A549 (cell line): Measurements from ENCODE around the gene LRTM2. TPM values are rescaled to one million over a fixed set of nuclear protein-coding genes. Genes with fewer than 3 reads are reported as not detected.

Experiments used
- ATAC-seq, 2 experiments: fragments of 200-7000 bp in 1 of 2; fragments of >200 bp in 1 of 2; cut with Nextera tagmentation in 1 of 2; cut with Tn5 transposase in 1 of 2; 3 replicates each; pipeline versions ENCODE4 v1.8.0 to v1.9.1; 2018 to 2020; ENCODE audit warnings: mild to moderate bottlenecking in 1 of 2, moderate library complexity in 1 of 2
- CTCF ChIA-PET: fragments of 300-600 bp; sonication (Branson Sonifier 250); formaldehyde crosslinking; extraction: SDS; loops from one replicate; lab custom pipeline; 2021; ENCODE audit warnings: antibody characterized with exemption, inconsistent platforms; lab: Yijun Ruan, JAX
- POLR2A ChIA-PET: fragments of 350-600 bp; formaldehyde crosslinking; extraction: SDS; loops from one replicate; lab custom pipeline; 2021; ENCODE audit warnings: antibody characterized with exemption, inconsistent platforms; lab: Yijun Ruan, JAX
- DNase-seq, 2 experiments: peaks; one replicate each; pipeline versions ENCODE4 v3.0.0 to v3.0.0-alpha.2; 2011 to 2016; ENCODE audit warnings: low read depth in 1 of 2, low spot score in 1 of 2
- FAIRE-seq: peaks from 2 replicates; lab custom pipeline; 2011; peaks lifted over from hg19 to GRCh38; lab: Jason Lieb, UNC
- H3K27ac ChIP-seq, 2 experiments: fragments of >200 bp; sonication (Bioruptor Twin); formaldehyde crosslinking; 3 replicates each; pipeline ENCODE4 v1.5.1; 2016 to 2017
- H3K4me1 ChIP-seq: fragments of >200 bp; sonication (Bioruptor Twin); formaldehyde crosslinking; 3 replicates; pipeline ENCODE4 v1.6.1; 2016
- H3K4me2 ChIP-seq: fragments of >200 bp; sonication (Bioruptor Twin); formaldehyde crosslinking; 3 replicates; pipeline ENCODE4 v1.6.1; 2016
- H3K4me3 ChIP-seq: fragments of >200 bp; sonication (Bioruptor Twin); formaldehyde crosslinking; 3 replicates; pipeline ENCODE4 v1.5.1; 2016
- H3K9me3 ChIP-seq: fragments of >200 bp; sonication (Bioruptor Twin); formaldehyde crosslinking; 3 replicates; pipeline ENCODE4 v1.6.1; 2016
- ATOH8 ChIP-seq: fragments of 250-450 bp; sonication (Bioruptor Pico); IDR thresholded peaks from 2 replicates; pipeline ENCODE4 v1.5.0; 2020; ENCODE audit warnings: low read depth, mild to moderate bottlenecking, moderate library complexity
- EHF ChIP-seq: fragments of 250-450 bp; sonication (Bioruptor Pico); IDR thresholded peaks from 2 replicates; pipeline ENCODE4 v1.5.0; 2020; ENCODE audit warnings: mild to moderate bottlenecking
- FOXS1 ChIP-seq: fragments of 250-450 bp; sonication (Bioruptor Pico); IDR thresholded peaks from 2 replicates; pipeline ENCODE4 v1.5.0; 2020; ENCODE audit warnings: mild to moderate bottlenecking, moderate library complexity
- HEYL ChIP-seq: fragments of 250-450 bp; sonication (Bioruptor Pico); IDR thresholded peaks from 2 replicates; pipeline ENCODE4 v1.8.0; 2021; ENCODE audit warnings: mild to moderate bottlenecking, moderate library complexity
- KDM1A ChIP-seq: fragments of 200-600 bp; sonication (generic); IDR thresholded peaks from 2 replicates; pipeline ENCODE4 v1.6.1; 2016; ENCODE audit warnings: low read depth, mild to moderate bottlenecking
- KDM5A ChIP-seq: fragments of 200-600 bp; sonication (generic); IDR thresholded peaks from 2 replicates; pipeline ENCODE4 v1.6.1; 2016; ENCODE audit warnings: antibody characterized with exemption, mild to moderate bottlenecking
- NPAS2 ChIP-seq: fragments of 250-450 bp; sonication (Bioruptor Pico); IDR thresholded peaks from 2 replicates; pipeline ENCODE4 v1.8.0; 2022; ENCODE audit warnings: mild to moderate bottlenecking, moderate library complexity, borderline replicate concordance
- RAD21 ChIP-seq, 2 experiments: fragments of >200 bp in 1 of 2; sonication (Bioruptor Twin) in 1 of 2; formaldehyde crosslinking in 1 of 2; IDR thresholded peaks in 1 of 2; conservative IDR thresholded peaks in 1 of 2; 2 replicates in 1 of 2; 3 replicates in 1 of 2; pipeline ENCODE4 v1.6.1; 2012 to 2018; ENCODE audit warnings: inconsistent platforms in 1 of 2
- SMC3 ChIP-seq: fragments of >200 bp; sonication (Bioruptor Twin); formaldehyde crosslinking; IDR thresholded peaks from 3 replicates; pipeline ENCODE4 v1.6.1; 2018; ENCODE audit warnings: inconsistent platforms
- TFCP2L1 ChIP-seq: fragments of 250-450 bp; sonication (Bioruptor Pico); IDR thresholded peaks from 2 replicates; pipeline ENCODE4 v1.5.0; 2021; ENCODE audit warnings: mild to moderate bottlenecking
- ZC3H11A ChIP-seq: fragments of 450-650 bp; IDR thresholded peaks from 2 replicates; pipeline ENCODE4 v1.6.1; 2014; ENCODE audit warnings: antibody characterized with exemption, mild to moderate bottlenecking
- ZSCAN20 ChIP-seq: fragments of 250-450 bp; sonication (Bioruptor Pico); IDR thresholded peaks from 2 replicates; pipeline ENCODE4 v1.8.0; 2022; ENCODE audit warnings: mild to moderate bottlenecking, moderate library complexity
- WGBS: methylation state at CpG from one replicate; pipeline ENCODE4 v1.1.6; 2017; ENCODE audit errors: missing lambda C conversion rate; 5-methylcytosine and 5-hydroxymethylcytosine counted together
- polyA plus RNA-seq, 4 experiments: library from polyadenylated mRNA; depleted of rRNA in 3 of 4; stranded (reverse); fragments of >200 nt; fragmentation: RNase III in 1 of 4; extraction: RNeasy Plus Mini Kit Qiagen cat#74134 plus additional on column Dnase treatment in 1 of 4; gene quantifications; 2 replicates in 3 of 4; 3 replicates in 1 of 4; pipeline ENCODE4 v1.2.3, GENCODE V29; 2011 to 2017
- TF ChIP-seq, protein P1 (sequence below): fragments of >200 bp; sonication (Bioruptor Twin); formaldehyde crosslinking; IDR thresholded peaks from 3 replicates; pipeline ENCODE4 v1.5.1; 2016
- TF ChIP-seq, protein P2 (sequence below): fragments of 200-600 bp; sonication (generic); IDR thresholded peaks from 2 replicates; pipeline ENCODE4 v1.6.1; 2016; ENCODE audit warnings: antibody characterized with exemption, mild to moderate bottlenecking, moderate library complexity

The LRTM2 gene
- polyA plus RNA-seq, 2 of the 4 experiments (the other 2 are of a cell fraction) = not detected

DNA sequence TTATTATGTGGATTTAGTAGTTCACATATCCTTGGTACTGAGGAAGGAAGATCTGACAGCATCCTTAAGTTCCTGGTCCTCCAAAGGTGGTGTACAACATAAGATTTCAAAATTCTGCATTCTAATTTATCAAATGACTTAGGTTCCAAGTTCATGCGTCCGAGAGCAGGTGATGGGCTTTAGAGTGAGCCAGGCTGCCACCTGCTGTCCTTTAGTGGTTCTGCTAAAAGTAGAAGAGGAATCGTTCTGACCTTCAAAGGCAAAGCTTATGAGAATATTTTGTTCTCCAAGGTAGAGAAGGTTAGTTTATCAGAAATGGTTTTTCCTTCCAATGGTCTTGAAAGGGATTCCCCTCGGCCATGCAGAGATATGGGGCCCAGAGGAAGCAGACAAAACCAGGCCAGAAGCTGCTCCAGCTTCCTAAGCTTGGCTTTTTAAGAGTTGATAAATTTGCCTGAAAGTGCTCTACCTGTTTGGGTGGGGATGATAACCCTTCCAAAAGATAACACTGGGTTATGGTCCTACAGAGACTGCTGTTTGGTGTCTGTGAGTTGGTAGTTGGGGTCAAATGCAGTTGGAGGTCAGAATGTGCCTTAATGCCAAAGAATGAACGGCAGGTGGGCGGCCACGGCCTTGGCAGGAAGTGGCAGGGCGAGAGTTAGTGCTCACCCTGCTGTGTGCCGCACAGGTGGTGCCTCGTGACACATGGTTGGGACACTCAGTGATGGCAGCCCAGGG lies 29.1 kb upstream of the LRTM2 start:
- CTCF ChIA-PET = interaction anchor here (0.6 to 14.6 kb wide), 71 partner anchors 8 to 840 kb away, joined by 3 to 483 read pairs (median 5); partner anchors contain the start of genes ADIPOR2 and WNT5B
- Histone ChIP-seq H3K27ac (no peak overlapping the region), H3K4me3 (no peak overlapping the region), H3K9me3 (no peaks in the 10 kb centered on the region), H3K4me2 (no peak overlapping the region), H3K4me1 (peaks cover 4% of the 10 kb centered on the region; the same call in 2 of the 3 replicates)
- peak; percentile 60 to 78 for DNase-seq
- FAIRE-seq = peak; percentile 99
- POLR2A ChIA-PET = interaction anchor here (0.7 to 2.2 kb wide), 4 partner anchors 100 to 138 kb away, joined by 3 to 10 read pairs (median 4); partner anchors contain the start of gene ADIPOR2
- TF ChIP-seq SMC3 (peak; percentile 98), RAD21 (conservative IDR thresholded peaks at IDR 0.05 in 1 of 2, IDR thresholded peaks at IDR 0.05 in 1 of 2) (peak; percentile 91 to 93), KDM5A (no peak), NPAS2 (CRISPR knock-in tag) (no peak)
- TF ChIP-seq, protein P1, sequence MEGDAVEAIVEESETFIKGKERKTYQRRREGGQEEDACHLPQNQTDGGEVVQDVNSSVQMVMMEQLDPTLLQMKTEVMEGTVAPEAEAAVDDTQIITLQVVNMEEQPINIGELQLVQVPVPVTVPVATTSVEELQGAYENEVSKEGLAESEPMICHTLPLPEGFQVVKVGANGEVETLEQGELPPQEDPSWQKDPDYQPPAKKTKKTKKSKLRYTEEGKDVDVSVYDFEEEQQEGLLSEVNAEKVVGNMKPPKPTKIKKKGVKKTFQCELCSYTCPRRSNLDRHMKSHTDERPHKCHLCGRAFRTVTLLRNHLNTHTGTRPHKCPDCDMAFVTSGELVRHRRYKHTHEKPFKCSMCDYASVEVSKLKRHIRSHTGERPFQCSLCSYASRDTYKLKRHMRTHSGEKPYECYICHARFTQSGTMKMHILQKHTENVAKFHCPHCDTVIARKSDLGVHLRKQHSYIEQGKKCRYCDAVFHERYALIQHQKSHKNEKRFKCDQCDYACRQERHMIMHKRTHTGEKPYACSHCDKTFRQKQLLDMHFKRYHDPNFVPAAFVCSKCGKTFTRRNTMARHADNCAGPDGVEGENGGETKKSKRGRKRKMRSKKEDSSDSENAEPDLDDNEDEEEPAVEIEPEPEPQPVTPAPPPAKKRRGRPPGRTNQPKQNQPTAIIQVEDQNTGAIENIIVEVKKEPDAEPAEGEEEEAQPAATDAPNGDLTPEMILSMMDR = peak; percentile 91
- peak; percentile 44 to 53; a peak in 3 of 6 replicates for ATAC-seq
- WGBS = 53% methylated on average over 10 of the region's 10 CpGs

- 89% methylated on average over 6 of the region's 6 CpGs for WGBS
- Histone ChIP-seq H3K4me2 (no peak overlapping the region), H3K4me3 (no peak overlapping the region), H3K27ac (no peak overlapping the region), H3K9me3 (no peaks in the 10 kb centered on the region), H3K4me1 (peaks cover 10% of the 10 kb centered on the region)
- DNase-seq (no peak), FAIRE-seq (no peak), ATAC-seq (no peak)
- ChIA-PET CTCF (interaction anchor here (0.6 to 14.6 kb wide), 12 partner anchors 10 to 790 kb away, joined by 3 to 483 read pairs (median 17); partner anchors contain the start of gene WNT5B), POLR2A (no interaction called here)
- TF ChIP-seq HEYL = no peak
- no peak for TF ChIP-seq FOXS1
- TF ChIP-seq TFCP2L1 (CRISPR knock-in tag) = no peak
- TF ChIP-seq EHF (CRISPR knock-in tag) = no peak
- TF ChIP-seq ATOH8 = no peak
- TF ChIP-seq KDM1A = no peak
- TF ChIP-seq, protein P2, sequence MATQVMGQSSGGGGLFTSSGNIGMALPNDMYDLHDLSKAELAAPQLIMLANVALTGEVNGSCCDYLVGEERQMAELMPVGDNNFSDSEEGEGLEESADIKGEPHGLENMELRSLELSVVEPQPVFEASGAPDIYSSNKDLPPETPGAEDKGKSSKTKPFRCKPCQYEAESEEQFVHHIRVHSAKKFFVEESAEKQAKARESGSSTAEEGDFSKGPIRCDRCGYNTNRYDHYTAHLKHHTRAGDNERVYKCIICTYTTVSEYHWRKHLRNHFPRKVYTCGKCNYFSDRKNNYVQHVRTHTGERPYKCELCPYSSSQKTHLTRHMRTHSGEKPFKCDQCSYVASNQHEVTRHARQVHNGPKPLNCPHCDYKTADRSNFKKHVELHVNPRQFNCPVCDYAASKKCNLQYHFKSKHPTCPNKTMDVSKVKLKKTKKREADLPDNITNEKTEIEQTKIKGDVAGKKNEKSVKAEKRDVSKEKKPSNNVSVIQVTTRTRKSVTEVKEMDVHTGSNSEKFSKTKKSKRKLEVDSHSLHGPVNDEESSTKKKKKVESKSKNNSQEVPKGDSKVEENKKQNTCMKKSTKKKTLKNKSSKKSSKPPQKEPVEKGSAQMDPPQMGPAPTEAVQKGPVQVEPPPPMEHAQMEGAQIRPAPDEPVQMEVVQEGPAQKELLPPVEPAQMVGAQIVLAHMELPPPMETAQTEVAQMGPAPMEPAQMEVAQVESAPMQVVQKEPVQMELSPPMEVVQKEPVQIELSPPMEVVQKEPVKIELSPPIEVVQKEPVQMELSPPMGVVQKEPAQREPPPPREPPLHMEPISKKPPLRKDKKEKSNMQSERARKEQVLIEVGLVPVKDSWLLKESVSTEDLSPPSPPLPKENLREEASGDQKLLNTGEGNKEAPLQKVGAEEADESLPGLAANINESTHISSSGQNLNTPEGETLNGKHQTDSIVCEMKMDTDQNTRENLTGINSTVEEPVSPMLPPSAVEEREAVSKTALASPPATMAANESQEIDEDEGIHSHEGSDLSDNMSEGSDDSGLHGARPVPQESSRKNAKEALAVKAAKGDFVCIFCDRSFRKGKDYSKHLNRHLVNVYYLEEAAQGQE = no peak
- TF ChIP-seq ZSCAN20 (CRISPR knock-in tag) = no peak
- no peak for TF ChIP-seq ZC3H11A
Measured at GRCh38 chr12:1792406-1792805, 28.0 kb upstream of the LRTM2 start.
